Adipocyte (in vitro differentiated cells): Measurements from ENCODE around the gene SH3GLB1.

Source experiments
- DNase-seq: peaks from one replicate; pipeline ENCODE4 v3.0.0-alpha.2; 2015; ENCODE audit warnings: low read depth
- H3K27me3 ChIP-seq: replicated peaks from 2 replicates; pipeline ENCODE4 v1.7.0; 2013; ENCODE audit warnings: mild to moderate bottlenecking, low read length, moderate library complexity; ENCODE audit not compliant: control insufficient read depth, insufficient read depth
- H3K36me3 ChIP-seq: 2 replicates; pipeline ENCODE4 v1.7.0; 2013; ENCODE audit warnings: low read length, mild to moderate bottlenecking, moderate library complexity; ENCODE audit not compliant: control insufficient read depth, insufficient read depth, severe bottlenecking
- H3K4me1 ChIP-seq: 2 replicates; pipeline ENCODE4 v1.7.0; 2013; ENCODE audit warnings: mild to moderate bottlenecking, low read length, moderate library complexity; ENCODE audit not compliant: control insufficient read depth, insufficient read depth
- H3K4me3 ChIP-seq: 2 replicates; pipeline ENCODE4 v1.7.0; 2013; ENCODE audit warnings: mild to moderate bottlenecking, low read length, moderate library complexity
- H3K9ac ChIP-seq: 2 replicates; pipeline ENCODE4 v1.7.0; 2013; ENCODE audit warnings: mild to moderate bottlenecking, low read length, moderate library complexity
- H3K9me3 ChIP-seq: 2 replicates; pipeline ENCODE4 v1.7.0; 2013; ENCODE audit warnings: mild to moderate bottlenecking, low read length, moderate library complexity; ENCODE audit not compliant: control insufficient read depth

The SH3GLB1 gene

GRCh38 chr1:86704972-86705664 lies 742 bp downstream of the SH3GLB1 start:
- Histone ChIP-seq H3K9ac (peak overlapping the region; percentile 99), H3K4me3 (peak overlapping the region; percentile 92), H3K9me3 (no peaks in the 10 kb centered on the region), H3K27me3 (no peaks in the 10 kb centered on the region), H3K36me3 (no peaks in the 10 kb centered on the region), H3K4me1 (peaks cover 55% of the 10 kb centered on the region)
- peak; percentile 78 for DNase-seq

GRCh38 chr1:86705665-86705985 lies 1.2 kb downstream of the SH3GLB1 start:
- Histone ChIP-seq H3K27me3 (no peaks in the 10 kb centered on the region), H3K36me3 (peaks cover 2% of the 10 kb centered on the region), H3K4me3 (peak overlapping the region; percentile 92), H3K9me3 (no peaks in the 10 kb centered on the region), H3K4me1 (peaks cover 56% of the 10 kb centered on the region), H3K9ac (peak overlapping the region; percentile 99)
- DNase-seq: peak; percentile 65

GRCh38 chr1:86706018-86706635 lies 1.8 kb downstream of the SH3GLB1 start:
- DNase-seq: peak; percentile 19
- H3K4me1 ChIP-seq: peaks cover 56% of the 10 kb centered on the region
- peak overlapping the region; percentile 92 for H3K4me3 ChIP-seq

GRCh38 chr1:86708920-86709319 lies 4.5 kb downstream of the SH3GLB1 start:
- H3K9me3 ChIP-seq: no peaks in the 10 kb centered on the region
- peaks cover 48% of the 10 kb centered on the region for H3K4me1 ChIP-seq
- DNase-seq: peak; percentile 25
- peak overlapping the region; percentile 23 for H3K9ac ChIP-seq
- H3K4me3 ChIP-seq: peak overlapping the region; percentile 92
- H3K36me3 ChIP-seq: peaks cover 18% of the 10 kb centered on the region
- H3K27me3 ChIP-seq: no peaks in the 10 kb centered on the region

More at GRCh38 chr1:86706018-86706635, 1.8 kb downstream of the SH3GLB1 start:
- Histone ChIP-seq H3K27me3 (no peaks in the 10 kb centered on the region), H3K9me3 (no peaks in the 10 kb centered on the region), H3K9ac (peak overlapping the region; percentile 99), H3K36me3 (peaks cover 4% of the 10 kb centered on the region)

- Histone ChIP-seq H3K4me1 (peaks cover 66% of the 10 kb centered on the region), H3K27me3 (no peaks in the 10 kb centered on the region), H3K4me3 (no peak overlapping the region), H3K9me3 (no peaks in the 10 kb centered on the region), H3K9ac (no peak overlapping the region), H3K36me3 (peaks cover 38% of the 10 kb centered on the region)
- no peak for DNase-seq
These were observed 7.9 kb downstream of the SH3GLB1 start for GRCh38 chr1:86712088-86712860.

GRCh38 chr1:86713477-86713876 lies 9.1 kb downstream of the SH3GLB1 start:
- no peaks in the 10 kb centered on the region for H3K9me3 ChIP-seq
- H3K27me3 ChIP-seq: no peaks in the 10 kb centered on the region
- no peak for DNase-seq
- H3K9ac ChIP-seq: no peak overlapping the region
- H3K36me3 ChIP-seq: peaks cover 50% of the 10 kb centered on the region
- peaks cover 56% of the 10 kb centered on the region for H3K4me1 ChIP-seq
- peak overlapping the region; percentile 63 for H3K4me3 ChIP-seq

- Histone ChIP-seq H3K36me3 (peaks cover 55% of the 10 kb centered on the region), H3K4me1 (peaks cover 54% of the 10 kb centered on the region), H3K4me3 (peak overlapping the region; percentile 63), H3K27me3 (no peaks in the 10 kb centered on the region), H3K9me3 (no peaks in the 10 kb centered on the region), H3K9ac (peak overlapping the region; percentile 13)
- DNase-seq: peak; percentile 35
These were observed 9.8 kb downstream of the SH3GLB1 start for GRCh38 chr1:86714159-86714558.

GRCh38 chr1:86714561-86715244 lies 10.3 kb downstream of the SH3GLB1 start:
- peak overlapping the region; percentile 13 for H3K9ac ChIP-seq
- H3K36me3 ChIP-seq: peaks cover 60% of the 10 kb centered on the region
- H3K9me3 ChIP-seq: no peaks in the 10 kb centered on the region
- peak overlapping the region; percentile 63 for H3K4me3 ChIP-seq
- DNase-seq: no peak
- peaks cover 49% of the 10 kb centered on the region for H3K4me1 ChIP-seq
- no peaks in the 10 kb centered on the region for H3K27me3 ChIP-seq

- H3K4me1 ChIP-seq: peaks cover 31% of the 10 kb centered on the region
- H3K27me3 ChIP-seq: no peaks in the 10 kb centered on the region
- no peak overlapping the region for H3K9ac ChIP-seq
- H3K9me3 ChIP-seq: no peaks in the 10 kb centered on the region
- peaks cover 82% of the 10 kb centered on the region for H3K36me3 ChIP-seq
- no peak for DNase-seq
- H3K4me3 ChIP-seq: no peak overlapping the region
These were observed 14.4 kb downstream of the SH3GLB1 start for GRCh38 chr1:86718786-86719185.

- Histone ChIP-seq H3K9ac (no peak overlapping the region), H3K27me3 (no peaks in the 10 kb centered on the region), H3K9me3 (no peaks in the 10 kb centered on the region), H3K4me1 (no peaks in the 10 kb centered on the region), H3K36me3 (peaks cover 92% of the 10 kb centered on the region), H3K4me3 (no peak overlapping the region)
- no peak for DNase-seq
These were observed 27.0 kb downstream of the SH3GLB1 start for GRCh38 chr1:86731416-86731815.

- H3K9ac ChIP-seq: no peak overlapping the region
- H3K4me1 ChIP-seq: no peaks in the 10 kb centered on the region
- DNase-seq: no peak
- H3K9me3 ChIP-seq: no peaks in the 10 kb centered on the region
- H3K27me3 ChIP-seq: no peaks in the 10 kb centered on the region
- H3K36me3 ChIP-seq: peaks cover 92% of the 10 kb centered on the region
- H3K4me3 ChIP-seq: no peak overlapping the region
These were observed 29.0 kb downstream of the SH3GLB1 start for GRCh38 chr1:86733340-86733739.
